ENCODE results near the gene KCNT2. TPM values are rescaled to one million over a fixed set of nuclear protein-coding genes. Genes with fewer than 3 reads are reported as not detected.

Gene KCNT2
- total and polyA plus RNA-seq, 9 of the 15 experiments (the other 6 are each of a cell fraction or from before 2014, with no cell fraction given): 0.13 to 0.73 (median 0.28) TPM

GRCh38 chr1:196181594-196181878, 426.7 kb downstream of the KCNT2 start:
- no peak for TF ChIP-seq ZBTB5 (IDR thresholded peaks at IDR 0.05)
- no peak for TF ChIP-seq ZNF695 (CRISPR knock-in tag; IDR thresholded peaks at IDR 0.05)
- H3K4me2 ChIP-seq (ENCODE audit: insufficient read depth, low read length): no peak overlapping the region
- H3K27ac ChIP-seq (ENCODE audit: extremely low read depth, low read depth, low read length): peak overlapping the region; percentile 24; the same call in 1 of the 3 replicates
- no peaks in the 10 kb centered on the region for H4K20me1 ChIP-seq (replicated peaks; ENCODE audit: control insufficient read depth, insufficient read depth, low read length)
- no peaks in the 10 kb centered on the region for H3K4me1 ChIP-seq (replicated peaks in 1 of 2; ENCODE audit: control insufficient read depth in 2 of 2, insufficient read depth in 2 of 2, low read length in 2 of 2)
- ATAC-seq (no peak), FAIRE-seq (no peak), DNase-seq (ENCODE audit: extremely low read depth in 1 of 4, low spot score in 3 of 4) (no peak)
- no peaks in the 10 kb centered on the region for H3K36me3 ChIP-seq (ENCODE audit: control insufficient read depth, insufficient read depth, low read length)
- ChIA-PET POLR2A (no interaction called here), CTCF (ENCODE audit: low intra/inter-chr PET ratio) (no interaction called here)
- in situ Hi-C loops (cut with MboI): no loop called here
- intact Hi-C loops (cut with micrococcal nuclease): no loop called here
- H3K9ac ChIP-seq (ENCODE audit: insufficient read depth in 1 of 2, low read depth in 2 of 2, low read length in 2 of 2): no peak overlapping the region
- no peak overlapping the region; the same call in 1 of the 2 replicates for H2AFZ ChIP-seq (ENCODE audit: low read depth, low read length)
- H3K79me2 ChIP-seq (ENCODE audit: control insufficient read depth, insufficient read depth, low read length): no peaks in the 10 kb centered on the region
- H3K27me3 ChIP-seq (ENCODE audit: control insufficient read depth in 2 of 2, insufficient read depth in 2 of 2, low read length in 2 of 2): no peaks in the 10 kb centered on the region
- H3K9me3 ChIP-seq (replicated peaks; ENCODE audit: control insufficient read depth, insufficient read depth, low read depth, low read length): no peaks in the 10 kb centered on the region; the same call in 1 of the 2 replicates
- no peaks in the 10 kb centered on the region for H3K9me1 ChIP-seq (ENCODE audit: control insufficient read depth, insufficient read depth, low read length)
- H3K4me3 ChIP-seq: no peak overlapping the region
- no TSS peak for BruUV-seq (replicated peaks)

GRCh38 chr1:196180847-196181593, 427.2 kb downstream of the KCNT2 start:
- Histone ChIP-seq H3K9ac (ENCODE audit: insufficient read depth in 1 of 2, low read depth in 2 of 2, low read length in 2 of 2) (no peak overlapping the region), H3K9me1 (ENCODE audit: control insufficient read depth, insufficient read depth, low read length) (no peaks in the 10 kb centered on the region), H2AFZ (ENCODE audit: low read depth, low read length) (no peak overlapping the region; the same call in 1 of the 2 replicates), H3K4me3 (no peak overlapping the region), H3K9me3 (replicated peaks; ENCODE audit: control insufficient read depth, insufficient read depth, low read depth, low read length) (no peaks in the 10 kb centered on the region; the same call in 1 of the 2 replicates), H3K27ac (ENCODE audit: extremely low read depth, low read depth, low read length) (peak overlapping the region; percentile 35; the same call in 2 of the 3 replicates), H3K4me2 (ENCODE audit: insufficient read depth, low read length) (no peak overlapping the region), H3K79me2 (ENCODE audit: control insufficient read depth, insufficient read depth, low read length) (no peaks in the 10 kb centered on the region), H4K20me1 (replicated peaks; ENCODE audit: control insufficient read depth, insufficient read depth, low read length) (no peaks in the 10 kb centered on the region), H3K27me3 (ENCODE audit: control insufficient read depth in 2 of 2, insufficient read depth in 2 of 2, low read length in 2 of 2) (no peaks in the 10 kb centered on the region), H3K4me1 (replicated peaks in 1 of 2; ENCODE audit: control insufficient read depth in 2 of 2, insufficient read depth in 2 of 2, low read length in 2 of 2) (no peaks in the 10 kb centered on the region), H3K36me3 (ENCODE audit: control insufficient read depth, insufficient read depth, low read length) (no peaks in the 10 kb centered on the region)
- DNase-seq (ENCODE audit: extremely low read depth in 1 of 4, low spot score in 3 of 4) (peak in 2 of 4 experiments; percentile 5 to 32), ATAC-seq (peak; percentile 52), FAIRE-seq (no peak)
- ChIA-PET CTCF (ENCODE audit: low intra/inter-chr PET ratio) (no interaction called here), POLR2A (no interaction called here)
- in situ Hi-C loops (cut with MboI) (no loop called here), intact Hi-C loops (cut with micrococcal nuclease) (no loop called here)
- BruUV-seq (replicated peaks): no TSS peak
- WGBS (ENCODE audit: insufficient coverage, low coverage, missing lambda C conversion rate): 7% methylated on average over 1 of the region's 1 CpG
- TF ChIP-seq TBL1XR1 (IDR thresholded peaks at IDR 0.05; ENCODE audit: low read length in 2 of 2): no peak
- TF ChIP-seq STAT5A (IDR thresholded peaks at IDR 0.05; ENCODE audit: borderline replicate concordance, low read length): no peak
- no peak for TF ChIP-seq VEZF1 (CRISPR knock-in tag; IDR thresholded peaks at IDR 0.05)
- TF ChIP-seq CEBPG (CRISPR knock-in tag; IDR thresholded peaks at IDR 0.05): no peak
- peak in 1 of 2 experiments; percentile 85; a peak in 2 of 4 replicates for TF ChIP-seq CEBPG (tag; conservative IDR thresholded peaks at IDR 0.05 in 1 of 2, IDR thresholded peaks at IDR 0.05 in 1 of 2)
- TF ChIP-seq MTF1 (CRISPR knock-in tag; IDR thresholded peaks at IDR 0.05; ENCODE audit: borderline replicate concordance): no peak
- TF ChIP-seq ZNF79 (CRISPR knock-in tag; IDR thresholded peaks at IDR 0.05; ENCODE audit: low read depth): no peak
- TF ChIP-seq SMAD2 (IDR thresholded peaks at IDR 0.05; ENCODE audit: low read depth, low read length): no peak
- peak; percentile 61 for TF ChIP-seq FOXM1 (IDR thresholded peaks at IDR 0.05; ENCODE audit: low read depth)
- TF ChIP-seq FOXM1 (CRISPR knock-in tag; IDR thresholded peaks at IDR 0.05; ENCODE audit: low read depth): no peak
